CD4-positive, alpha-beta T cell treated with Interleukin-21 for 1 hour (primary cell): ENCODE results near the gene SEPTIN10.
"Not testable (repeated sequence)": the region's sequence is repeated elsewhere in the genome, so short reads cannot be mapped to it uniquely, and the experiment has no call there.

Source experiments
- DNase-seq: peaks from one replicate; pipeline ENCODE4 v3.0.0-alpha.2; 2020

The SEPTIN10 gene

GRCh38 chr2:109601783-109602182 is 12.0 kb downstream of the SEPTIN10 start:
- no peak for DNase-seq

DNA sequence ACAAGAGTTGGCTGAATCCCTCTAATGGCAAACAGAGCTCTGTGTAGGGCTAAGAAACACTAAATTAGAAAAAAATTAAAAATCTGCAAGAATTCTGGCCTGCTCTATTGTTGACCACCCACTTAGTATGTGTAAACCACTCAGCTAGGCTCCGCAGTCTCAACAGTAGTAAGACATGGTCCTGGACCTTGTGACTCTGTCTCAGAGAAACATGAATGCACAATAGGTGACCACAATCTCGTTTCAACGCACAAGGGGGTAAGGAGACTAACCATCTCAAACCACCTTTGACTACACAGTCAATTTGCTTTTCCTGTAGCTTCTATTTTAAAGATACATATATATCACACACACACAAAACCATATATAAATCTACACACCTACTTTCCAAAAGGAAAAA is 16.5 kb downstream of the SEPTIN10 start:
- no peak for DNase-seq

DNA sequence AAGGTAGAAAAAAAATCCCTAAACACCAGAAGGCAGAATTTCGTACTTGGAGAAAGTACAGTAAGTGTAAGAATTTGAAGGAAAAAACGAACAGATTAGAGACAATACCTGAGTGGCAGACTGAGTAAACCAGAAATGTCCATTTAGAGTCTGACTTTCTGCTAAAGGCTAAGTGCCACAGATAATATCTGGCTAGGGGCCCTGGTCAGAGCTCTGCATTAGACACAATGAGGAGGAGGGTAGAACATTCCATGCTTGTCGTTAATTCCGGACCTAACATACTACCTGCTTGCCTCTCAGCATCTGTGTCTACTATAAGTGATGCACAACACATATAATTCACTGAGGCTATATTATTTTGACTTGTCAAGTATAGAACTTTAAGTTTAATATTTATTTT is 18.1 kb downstream of the SEPTIN10 start:
- no peak for DNase-seq

GRCh38 chr2:109594246-109594885 is 19.4 kb downstream of the SEPTIN10 start:
- no peak for DNase-seq

DNA sequence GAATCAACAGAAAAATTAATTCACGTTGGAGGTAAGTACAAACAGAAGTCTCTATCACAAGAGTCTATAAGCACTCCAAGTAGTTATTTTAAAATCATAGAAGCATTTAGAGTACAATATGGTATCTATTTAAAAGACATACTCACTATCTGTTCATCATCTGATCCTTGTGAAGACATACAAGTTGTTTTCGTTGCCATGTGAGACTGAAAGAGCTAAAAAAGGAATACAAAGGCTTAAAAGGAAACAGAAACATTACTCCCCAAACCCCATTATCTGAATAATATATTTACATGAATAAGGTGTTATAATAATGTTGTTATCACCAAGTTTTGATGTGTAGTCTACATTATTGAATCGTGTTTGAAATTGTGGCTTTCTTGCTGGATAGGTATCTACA is 20.9 kb downstream of the SEPTIN10 start:
- no peak for DNase-seq

DNA sequence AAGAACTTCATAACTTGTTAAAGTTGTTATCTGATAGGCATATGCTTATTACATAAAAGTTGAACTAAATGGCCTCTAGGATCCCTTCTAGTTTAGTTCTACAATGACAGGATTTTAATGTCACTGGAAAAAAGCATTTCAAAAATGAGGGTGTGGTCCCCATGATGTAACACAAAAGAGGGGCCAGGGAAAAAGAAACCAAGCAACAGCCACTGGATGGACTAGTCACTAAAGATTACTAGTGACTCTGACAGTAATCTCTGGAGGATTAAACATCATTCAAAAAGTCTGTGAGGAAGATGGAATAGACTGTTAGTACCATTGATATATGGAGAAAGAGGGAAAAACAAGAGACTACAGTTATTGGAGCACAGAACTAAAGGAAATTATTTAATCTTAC is 22.6 kb downstream of the SEPTIN10 start:
- no peak for DNase-seq

DNA sequence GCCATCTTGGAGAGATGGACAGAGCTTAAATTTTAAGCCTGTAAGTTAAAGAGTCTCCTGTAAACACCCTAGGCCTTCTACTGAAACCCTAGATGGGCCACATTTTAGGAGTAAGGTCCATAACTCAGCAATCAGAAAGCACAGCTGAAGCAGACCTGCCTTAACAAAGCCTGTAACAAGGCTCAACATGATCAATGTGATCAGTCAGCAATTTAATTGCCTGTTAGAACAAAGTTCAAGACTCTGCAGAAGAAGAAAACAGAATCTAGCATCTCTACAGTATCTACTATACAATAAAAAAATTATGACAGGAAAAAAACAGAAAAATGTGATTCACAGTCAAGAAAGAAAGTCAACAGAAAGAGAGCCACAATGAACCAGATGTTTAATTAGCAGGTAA is 27.1 kb downstream of the SEPTIN10 start:
- DNase-seq, result no peak

GRCh38 chr2:109582928-109583895 is 30.6 kb downstream of the SEPTIN10 start:
- DNase-seq, result no peak

- not testable (repeated sequence) for DNase-seq
Observed at GRCh38 chr2:109577630-109578029, 36.1 kb downstream of the SEPTIN10 start.

GRCh38 chr2:109575373-109575772 is 38.4 kb downstream of the SEPTIN10 start:
- no peak for DNase-seq

GRCh38 chr2:109563980-109564550 is 49.7 kb downstream of the SEPTIN10 start:
- DNase-seq, result no peak

DNA sequence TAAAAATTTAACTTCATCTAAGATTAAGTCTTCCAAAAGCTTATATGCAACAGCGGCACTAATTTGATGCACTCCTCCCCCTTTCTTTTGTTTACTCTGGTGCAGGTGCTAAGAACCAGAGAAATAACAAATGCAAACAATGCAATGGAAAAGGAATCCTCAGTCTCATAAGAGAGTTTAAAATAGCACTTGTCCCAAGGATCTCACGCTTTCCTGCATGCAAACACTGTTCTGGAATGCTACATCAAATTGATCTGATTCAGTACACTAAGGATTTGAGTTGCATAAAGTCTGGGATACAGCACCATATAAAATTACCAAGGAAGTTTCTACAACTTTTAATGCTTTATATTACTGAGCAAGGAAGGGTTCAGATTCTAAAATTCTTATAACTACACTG is 50.5 kb downstream of the SEPTIN10 start:
- no peak for DNase-seq

GRCh38 chr2:109562421-109562820 is 51.3 kb downstream of the SEPTIN10 start:
- no peak for DNase-seq

GRCh38 chr2:109560265-109560664 is 53.5 kb downstream of the SEPTIN10 start:
- DNase-seq, result no peak

DNA sequence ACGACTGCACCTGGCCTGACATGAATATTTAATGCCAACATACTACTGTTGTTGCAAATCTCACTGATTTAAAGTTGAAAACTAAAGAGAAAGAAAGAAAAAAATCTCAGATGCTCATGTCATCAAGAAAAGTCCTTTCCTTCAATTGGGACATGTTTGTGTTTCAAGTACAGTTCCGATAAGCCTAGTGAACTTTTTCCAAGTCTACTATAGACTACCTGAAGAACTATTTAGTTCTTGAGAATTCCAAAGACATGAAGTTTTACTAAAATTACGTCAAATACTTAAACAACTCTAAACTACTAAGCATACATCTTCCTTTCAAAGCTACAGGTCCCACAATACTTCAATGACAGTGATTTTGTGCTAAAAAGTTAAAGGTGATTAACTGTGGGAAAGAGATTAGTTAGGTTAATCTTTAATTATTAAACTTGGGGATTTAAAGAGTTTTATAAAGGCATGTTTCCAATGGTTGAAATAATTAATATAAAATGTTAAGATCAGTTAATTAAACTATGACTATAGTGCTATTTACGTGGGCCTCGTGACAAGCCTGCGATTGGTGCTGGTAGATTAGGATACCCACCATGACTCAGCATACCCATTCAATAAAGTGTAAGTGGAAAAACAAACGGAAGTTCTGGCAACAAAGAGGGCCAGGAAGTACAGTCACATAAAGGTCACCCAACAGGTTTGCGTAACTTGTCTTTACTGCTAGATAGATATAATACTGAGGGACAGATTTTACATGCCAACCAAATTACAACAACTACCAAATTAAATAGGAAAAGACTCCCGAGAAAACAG is 55.5 kb downstream of the SEPTIN10 start:
- no peak for DNase-seq

- no peak for DNase-seq
Observed at GRCh38 chr2:109557309-109557708, 56.5 kb downstream of the SEPTIN10 start.

GRCh38 chr2:109555346-109555900 is 58.3 kb downstream of the SEPTIN10 start:
- DNase-seq, result no peak

GRCh38 chr2:109554758-109555157 is 59.0 kb downstream of the SEPTIN10 start:
- no peak for DNase-seq

GRCh38 chr2:109549016-109549590 is 64.7 kb downstream of the SEPTIN10 start:
- no peak for DNase-seq

DNA sequence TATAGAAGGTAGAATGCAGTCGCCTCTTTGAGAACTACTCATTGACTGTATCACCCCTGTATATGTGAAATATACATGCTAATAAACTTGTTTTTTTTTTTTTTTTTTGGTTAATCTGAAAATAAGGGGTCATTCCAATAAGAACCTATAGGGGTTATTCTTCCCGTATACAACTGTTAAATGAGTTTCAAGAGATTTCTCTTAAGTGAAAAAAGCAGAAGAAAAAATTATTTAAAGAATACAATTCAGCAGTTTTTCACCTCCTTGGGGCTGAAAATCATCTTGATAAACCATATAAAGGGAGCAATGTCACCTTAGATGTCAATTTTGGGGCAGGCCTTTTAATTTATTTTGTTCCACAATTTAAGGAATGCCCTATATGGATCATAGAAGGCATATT is 66.5 kb downstream of the SEPTIN10 start:
- no peak for DNase-seq

DNA sequence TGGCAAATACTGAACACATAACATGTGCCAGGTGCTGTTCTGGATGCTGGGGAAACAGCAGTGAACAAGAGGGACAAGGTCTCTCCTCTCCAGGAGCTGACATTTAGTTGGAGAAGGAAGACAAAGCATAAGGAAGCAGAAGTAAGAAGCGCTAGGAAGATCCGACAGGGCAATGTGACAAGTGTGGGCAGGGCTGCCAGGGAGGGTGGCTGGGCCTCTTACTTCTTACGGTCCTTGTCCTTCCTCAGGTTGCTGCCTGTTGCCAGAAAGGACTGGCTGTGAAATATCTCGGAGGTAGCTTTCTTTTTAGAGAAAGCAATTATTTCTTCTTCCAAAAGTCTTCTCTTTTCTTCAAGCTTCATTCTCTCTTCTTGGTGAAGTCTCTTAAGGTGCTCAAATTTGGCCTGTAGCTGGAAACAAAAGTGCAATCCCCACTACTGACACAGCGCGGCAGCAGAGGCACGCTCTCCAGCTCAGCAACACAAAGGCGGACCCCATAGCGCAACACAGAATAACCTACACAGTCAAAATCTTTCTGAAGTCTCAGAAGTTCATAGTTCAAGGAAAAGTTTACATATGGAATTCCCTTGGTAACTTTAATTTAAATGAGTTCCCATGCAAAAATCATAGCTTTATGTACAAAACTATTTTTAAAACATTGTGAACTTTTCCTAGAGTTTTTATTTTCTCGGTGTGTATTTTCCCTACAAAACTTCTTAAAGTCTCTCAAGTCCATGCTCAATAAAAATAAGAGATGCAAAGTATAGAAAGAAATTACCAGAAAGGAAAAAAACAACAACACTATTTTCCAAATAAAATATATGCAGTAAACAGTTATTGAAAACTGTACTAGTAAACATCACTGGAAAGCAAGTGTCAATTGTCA is 67.7 kb downstream of the SEPTIN10 start:
- peak; percentile 52 for DNase-seq
